Fibroblast of skin of abdomen (primary cell): ENCODE data around the gene TTYH1.
"Not testable (repeated sequence)": the region's sequence is repeated elsewhere in the genome, so short reads cannot be mapped to it uniquely, and the experiment has no call there.

Experiments
- DNase-seq: peaks from one replicate; pipeline ENCODE4 v3.0.0-alpha.2; 2013

TTYH1 gene

DNA sequence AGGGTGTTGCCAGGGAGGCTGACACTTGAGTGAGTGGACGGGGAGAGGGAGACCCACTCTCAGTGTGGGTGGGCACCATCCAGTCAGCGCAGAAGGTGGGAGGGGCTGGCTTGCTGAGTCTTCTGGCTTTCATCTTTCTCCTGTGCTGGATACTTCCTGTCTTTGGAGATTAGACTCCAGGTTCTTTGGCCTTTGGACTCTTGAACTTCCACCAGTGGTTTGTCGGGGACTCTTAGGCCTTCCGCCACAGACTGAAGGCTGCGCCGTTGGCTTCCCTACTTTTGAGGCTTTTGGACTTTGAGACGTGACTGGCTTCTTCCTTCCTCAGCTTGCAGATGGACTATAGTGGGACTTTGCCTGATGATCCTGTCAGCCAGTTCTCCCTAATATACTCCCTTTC is 29.5 kb downstream of the TTYH1 start:
- no peak for DNase-seq

DNA sequence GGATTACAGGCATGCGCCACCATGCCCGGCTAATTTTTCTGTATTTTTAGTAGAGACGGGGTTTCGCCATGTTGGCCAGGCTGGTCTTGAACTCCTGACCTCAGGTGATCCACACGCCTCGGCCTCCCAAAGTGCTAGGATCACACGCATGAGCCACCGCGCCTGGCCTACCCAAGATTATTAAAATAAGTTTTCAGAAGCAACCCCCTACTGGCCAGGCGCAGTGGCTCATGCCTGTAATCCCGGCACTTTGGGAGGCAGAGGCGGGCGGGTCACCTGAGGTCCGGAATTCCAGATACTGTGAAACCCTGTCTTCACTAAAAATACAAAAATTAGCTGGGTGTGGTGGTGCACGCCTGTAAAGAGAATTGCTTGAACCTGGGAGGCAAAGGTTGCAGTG is 31.1 kb downstream of the TTYH1 start:
- not testable (repeated sequence) for DNase-seq

DNA sequence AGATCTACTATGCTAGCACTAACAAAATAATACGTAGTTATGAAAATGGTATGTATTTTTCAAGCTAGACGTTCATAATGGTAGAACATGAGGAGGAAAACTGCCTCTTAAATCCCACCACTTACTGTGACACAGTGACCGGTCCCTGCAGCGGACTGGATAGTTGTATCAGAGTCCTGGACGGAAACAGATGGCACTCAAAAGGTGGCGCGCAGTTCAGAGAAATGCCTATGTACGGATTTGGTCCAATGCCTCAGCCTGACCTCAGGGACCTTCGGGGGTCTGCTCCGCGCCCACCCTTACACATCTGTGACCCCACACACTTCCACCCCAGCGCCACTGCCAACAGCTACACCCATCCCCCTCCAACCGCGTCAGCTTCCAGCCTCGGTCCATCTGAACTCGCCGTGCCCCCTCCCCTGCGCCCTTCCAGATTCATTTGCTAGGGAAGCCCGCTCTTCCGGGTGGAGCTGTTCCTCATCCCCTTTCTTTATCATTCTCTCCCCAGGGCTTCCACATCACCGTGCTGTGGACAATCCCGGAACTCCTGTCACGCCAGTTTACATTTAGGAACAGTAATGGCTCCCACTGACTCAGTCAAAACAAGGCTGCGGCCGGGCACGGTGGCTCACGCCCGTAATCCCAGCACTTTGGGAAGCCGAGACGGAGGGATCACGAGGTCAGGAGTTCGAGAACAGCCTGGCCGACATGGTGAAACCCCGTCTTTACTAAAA is 32.9 kb downstream of the TTYH1 start:
- peak; percentile 47 for DNase-seq

DNA sequence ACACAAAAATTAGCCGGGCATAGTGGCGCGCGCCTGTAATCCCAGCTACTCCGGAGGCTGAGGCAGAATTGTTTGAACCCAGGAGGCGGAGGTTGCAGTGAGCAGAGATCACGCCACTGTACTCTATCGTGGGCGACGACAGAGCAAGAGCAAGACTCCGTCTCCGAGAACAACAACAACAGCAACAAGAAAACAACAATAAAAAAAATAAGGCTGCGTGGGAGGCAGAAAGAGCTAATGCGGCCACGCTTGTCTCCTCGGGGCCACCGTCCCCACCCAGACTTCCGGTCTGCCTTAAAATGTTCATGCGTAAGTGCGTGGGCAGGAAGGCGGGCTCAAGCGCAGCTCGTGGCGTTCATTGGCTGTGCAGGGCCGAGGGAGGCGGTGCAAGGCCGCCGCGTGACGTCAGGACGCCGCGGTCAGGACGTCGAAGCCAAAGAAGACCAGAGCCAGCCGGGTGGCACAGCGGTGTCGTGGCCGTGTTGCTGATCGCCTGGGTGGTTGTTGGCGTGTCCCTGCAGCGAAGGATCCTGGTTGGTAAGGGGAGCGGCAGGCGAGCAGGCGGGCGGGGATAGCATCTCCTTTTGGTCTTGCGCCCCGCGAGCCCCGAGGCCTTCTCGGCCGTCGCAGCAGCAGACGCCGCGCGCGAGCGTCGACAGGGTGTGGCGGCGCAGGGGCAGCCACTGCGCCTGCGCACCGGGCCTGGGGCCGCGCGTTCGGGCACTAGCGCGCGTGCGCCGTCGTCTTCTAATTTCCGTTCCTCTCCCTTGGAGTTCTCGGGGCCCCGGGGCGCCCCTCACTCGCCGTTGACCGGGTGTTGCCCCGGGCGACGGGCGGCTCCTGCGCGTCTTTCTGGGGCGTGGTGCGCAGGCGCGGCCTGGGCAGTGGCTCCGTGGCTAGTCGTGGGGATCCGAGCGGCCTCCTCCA is 33.8 kb downstream of the TTYH1 start, which contains the start of gene LENG8:
Gene LENG8 (plus strand): TSS at position 426 of the 927 bp plus-strand sequence. CDS start 2,146 bp downstream, outside the sequence.
- peak; percentile 98 for DNase-seq

DNA sequence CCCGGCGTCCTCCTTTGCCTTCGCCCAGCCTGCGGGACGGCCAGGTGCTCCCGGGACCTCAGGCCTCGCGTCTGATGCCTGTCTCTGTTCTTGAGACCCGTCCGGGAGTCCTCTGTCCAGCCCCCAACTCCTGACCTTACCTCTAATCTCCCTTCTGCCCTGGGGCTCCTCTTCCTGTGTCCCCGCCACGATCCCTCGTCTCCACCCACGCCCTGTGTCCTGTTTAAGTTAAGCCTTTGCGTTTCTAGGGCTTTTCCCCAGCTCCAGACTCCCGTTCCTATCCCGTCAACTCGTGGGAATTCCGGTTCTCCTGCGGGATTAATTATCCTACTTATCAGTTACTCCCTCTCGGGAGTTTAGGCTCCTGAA is 34.4 kb downstream of the TTYH1 start:
- no peak for DNase-seq

DNA sequence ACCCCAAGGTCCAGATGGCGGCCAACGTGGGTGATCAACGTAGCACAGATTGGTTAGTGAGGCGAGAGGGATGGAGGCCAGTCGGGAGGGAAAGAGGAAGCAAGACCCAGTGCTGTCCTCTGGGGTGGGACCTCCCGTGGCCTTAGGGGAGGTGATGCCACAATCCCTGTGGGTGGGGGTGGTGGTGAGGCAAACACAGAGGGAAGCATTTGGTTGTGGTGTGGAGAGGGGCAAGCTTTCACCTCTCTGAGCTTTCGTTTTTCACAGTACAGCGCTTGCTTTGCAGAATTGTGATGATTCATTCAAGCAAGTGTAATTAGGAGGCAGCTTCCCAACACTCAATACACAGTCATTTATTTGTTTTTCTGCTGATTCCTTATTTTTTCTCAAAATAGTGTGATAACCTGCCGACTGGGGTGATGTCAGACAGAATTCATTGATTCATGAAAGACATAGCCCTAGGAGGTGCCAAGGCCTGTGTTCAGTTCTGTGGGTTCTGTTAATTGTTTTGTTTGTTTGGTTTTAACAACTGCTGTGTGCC is 36.1 kb downstream of the TTYH1 start:
- no peak for DNase-seq

DNA sequence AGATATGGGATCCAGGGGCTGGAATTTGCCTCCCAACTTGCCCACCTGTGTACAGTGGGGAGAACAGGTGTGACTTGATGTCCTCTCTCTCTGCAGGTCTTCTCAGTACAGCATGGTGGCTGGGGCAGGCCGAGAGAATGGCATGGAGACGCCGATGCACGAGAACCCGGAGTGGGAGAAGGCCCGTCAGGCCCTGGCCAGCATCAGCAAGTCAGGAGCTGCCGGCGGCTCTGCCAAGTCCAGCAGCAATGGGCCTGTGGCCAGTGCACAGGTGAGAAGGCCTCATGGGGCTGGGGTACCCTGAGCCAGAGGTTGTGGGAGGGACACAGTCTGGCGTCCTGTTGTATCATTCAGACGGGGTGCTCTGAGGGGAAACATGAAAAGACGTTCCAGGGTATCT is 36.7 kb downstream of the TTYH1 start:
- no peak for DNase-seq

DNA sequence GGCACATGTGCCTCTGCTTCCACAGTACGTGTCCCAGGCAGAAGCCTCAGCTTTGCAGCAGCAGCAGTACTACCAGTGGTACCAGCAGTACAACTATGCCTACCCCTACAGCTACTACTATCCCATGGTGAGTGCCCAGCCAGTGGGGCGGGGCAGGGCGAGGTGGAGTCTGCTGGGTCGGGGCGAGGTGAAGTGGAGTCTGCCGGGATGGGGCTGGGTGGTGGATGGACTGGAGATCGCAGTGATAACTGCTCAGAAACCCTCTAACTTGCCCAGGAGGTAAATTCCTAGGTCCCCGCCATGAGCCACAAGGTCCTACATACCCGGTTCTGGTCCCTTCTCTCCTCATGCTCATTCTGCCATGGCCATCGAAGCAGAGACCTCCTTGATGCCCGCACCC is 37.4 kb downstream of the TTYH1 start:
- no peak for DNase-seq

DNA sequence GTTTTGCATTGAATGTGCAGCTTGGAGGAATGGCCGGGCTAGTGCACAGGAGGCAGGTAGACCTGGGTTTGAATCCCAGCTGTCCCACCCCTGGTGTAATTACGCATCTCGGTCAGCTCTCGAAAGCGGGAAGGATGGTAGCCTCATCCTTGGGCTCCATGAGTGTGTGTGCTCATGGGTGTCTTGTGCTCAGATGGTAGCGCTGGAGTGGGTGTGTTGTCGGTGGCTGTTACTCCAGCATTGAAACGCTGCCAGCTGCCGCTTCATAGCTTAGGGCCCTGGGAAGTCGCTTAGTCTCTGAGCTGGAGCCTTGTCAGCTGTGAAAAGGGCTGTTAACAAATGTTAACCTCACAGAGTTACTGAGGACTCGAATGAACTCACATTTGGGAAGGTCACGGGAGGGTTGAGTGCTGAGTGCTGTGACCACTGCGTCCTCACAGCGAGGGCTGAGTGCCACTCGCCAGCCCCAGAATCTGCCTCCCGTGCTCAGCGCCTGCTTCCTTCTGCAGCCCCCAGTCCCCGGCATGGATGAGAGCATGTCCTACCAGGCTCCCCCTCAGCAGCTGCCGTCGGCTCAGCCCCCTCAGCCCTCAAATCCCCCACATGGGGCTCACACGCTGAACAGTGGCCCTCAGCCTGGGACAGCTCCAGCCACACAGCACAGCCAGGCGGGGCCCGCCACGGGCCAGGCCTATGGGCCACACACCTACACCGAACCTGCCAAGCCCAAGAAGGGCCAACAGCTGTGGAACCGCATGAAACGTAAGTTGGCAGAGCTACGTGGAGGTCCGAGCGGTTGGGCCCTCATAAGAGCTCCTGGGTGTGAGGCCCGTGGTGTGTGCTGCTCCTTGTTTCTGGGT is 38.9 kb downstream of the TTYH1 start:
- no peak for DNase-seq

DNA sequence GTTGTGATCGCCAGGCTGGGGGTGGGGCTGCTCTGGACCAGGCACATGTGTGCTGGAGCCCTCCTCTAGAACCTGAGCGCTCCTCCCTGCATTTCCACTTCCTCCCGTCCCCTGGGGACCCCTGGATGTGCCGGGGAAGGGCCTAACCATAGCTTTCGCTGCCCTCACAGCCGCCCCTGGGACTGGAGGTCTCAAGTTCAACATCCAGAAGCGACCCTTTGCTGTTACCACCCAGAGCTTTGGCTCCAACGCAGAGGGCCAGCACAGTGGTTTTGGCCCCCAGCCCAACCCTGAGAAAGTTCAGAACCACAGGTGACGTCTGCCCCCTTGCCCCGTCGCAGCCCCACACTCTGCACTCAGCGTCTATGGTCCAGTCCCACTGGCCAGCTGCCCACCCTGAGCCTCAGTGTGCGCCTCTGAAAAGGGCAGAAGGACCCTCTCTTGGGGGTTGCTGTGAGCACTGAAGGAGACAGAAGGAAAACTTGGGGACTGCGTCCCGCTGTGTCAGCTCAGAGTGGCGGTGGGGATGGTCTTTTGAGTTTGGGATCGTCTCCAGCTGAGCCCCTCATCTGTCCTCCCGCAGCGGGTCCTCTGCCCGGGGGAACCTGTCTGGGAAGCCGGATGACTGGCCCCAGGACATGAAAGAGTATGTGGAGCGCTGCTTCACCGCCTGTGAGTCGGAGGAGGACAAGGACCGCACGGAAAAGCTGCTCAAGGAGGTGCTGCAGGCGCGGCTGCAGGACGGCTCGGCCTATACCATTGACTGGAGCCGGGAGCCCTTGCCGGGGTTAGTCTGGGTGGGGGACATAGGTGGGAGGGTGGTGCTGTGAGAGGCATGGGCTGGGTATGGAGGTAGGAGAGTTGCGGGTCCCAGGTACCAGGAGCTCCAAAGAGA is 39.8 kb downstream of the TTYH1 start:
- DNase-seq = no peak

DNA sequence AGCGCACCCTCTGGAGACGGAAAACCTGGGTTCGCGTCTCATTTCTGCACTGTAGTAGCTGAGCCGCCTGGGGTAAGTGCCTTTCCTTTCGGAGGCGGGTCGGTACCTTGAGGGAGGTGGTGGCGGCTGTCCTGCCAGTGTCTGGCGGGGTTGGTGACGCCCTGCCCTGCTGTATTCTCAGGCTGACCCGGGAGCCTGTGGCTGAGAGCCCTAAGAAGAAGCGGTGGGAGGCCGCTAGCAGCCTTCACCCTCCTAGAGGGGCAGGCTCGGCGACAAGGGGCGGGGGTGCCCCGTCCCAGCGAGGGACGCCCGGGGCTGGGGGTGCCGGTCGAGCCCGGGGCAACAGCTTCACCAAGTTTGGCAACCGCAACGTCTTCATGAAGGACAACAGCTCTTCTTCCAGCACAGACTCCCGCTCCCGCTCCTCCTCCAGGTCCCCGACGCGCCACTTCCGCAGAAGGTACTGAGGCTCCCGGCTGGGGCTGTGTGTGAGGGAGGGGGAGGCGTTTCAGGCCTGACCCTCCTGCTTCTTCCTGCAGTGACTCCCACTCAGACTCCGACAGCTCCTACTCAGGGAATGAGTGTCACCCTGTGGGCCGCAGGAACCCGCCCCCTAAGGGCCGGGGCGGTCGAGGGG is 40.6 kb downstream of the TTYH1 start:
- DNase-seq = no peak

DNA sequence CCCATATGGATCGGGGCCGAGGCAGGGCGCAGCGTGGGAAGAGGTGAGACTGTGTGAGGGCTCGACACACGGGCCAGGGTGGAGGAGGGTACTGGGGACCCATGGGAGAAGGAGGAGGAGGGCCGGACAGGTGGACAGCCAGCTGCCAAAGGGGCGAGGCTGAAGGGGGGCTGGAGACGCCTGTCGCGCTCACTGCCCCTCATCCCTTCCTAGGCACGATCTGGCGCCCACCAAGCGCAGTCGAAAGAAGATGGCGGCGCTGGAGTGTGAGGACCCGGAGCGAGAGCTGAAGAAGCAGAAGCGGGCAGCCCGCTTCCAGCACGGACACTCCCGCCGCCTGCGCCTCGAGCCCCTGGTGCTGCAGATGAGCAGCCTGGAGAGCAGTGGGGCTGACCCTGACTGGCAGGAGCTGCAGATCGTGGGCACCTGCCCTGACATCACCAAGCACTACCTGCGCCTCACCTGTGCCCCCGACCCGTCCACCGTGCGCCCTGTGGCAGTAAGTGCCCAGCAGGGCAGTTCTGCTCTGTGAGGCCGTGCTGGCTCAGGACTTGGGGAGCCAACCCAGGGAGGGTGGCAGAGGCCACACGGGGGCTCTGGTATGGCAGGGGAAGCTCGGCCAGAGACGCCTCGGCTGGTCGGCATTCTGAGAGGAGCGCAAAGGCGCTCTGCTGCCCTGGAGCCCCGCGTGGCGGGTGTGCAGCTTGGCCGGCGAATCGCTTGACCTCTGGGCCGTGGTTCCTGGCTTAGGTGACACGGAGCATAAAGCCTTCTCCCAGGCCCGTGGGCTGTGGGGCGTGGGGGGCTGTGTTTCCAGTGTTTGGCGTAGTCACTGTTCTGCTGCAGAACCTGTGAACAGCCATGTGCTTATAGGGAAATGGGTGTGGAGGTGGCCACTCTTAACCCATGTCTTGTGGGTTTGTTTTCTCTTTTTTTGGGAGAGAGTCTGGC is 41.4 kb downstream of the TTYH1 start:
- no peak for DNase-seq

DNA sequence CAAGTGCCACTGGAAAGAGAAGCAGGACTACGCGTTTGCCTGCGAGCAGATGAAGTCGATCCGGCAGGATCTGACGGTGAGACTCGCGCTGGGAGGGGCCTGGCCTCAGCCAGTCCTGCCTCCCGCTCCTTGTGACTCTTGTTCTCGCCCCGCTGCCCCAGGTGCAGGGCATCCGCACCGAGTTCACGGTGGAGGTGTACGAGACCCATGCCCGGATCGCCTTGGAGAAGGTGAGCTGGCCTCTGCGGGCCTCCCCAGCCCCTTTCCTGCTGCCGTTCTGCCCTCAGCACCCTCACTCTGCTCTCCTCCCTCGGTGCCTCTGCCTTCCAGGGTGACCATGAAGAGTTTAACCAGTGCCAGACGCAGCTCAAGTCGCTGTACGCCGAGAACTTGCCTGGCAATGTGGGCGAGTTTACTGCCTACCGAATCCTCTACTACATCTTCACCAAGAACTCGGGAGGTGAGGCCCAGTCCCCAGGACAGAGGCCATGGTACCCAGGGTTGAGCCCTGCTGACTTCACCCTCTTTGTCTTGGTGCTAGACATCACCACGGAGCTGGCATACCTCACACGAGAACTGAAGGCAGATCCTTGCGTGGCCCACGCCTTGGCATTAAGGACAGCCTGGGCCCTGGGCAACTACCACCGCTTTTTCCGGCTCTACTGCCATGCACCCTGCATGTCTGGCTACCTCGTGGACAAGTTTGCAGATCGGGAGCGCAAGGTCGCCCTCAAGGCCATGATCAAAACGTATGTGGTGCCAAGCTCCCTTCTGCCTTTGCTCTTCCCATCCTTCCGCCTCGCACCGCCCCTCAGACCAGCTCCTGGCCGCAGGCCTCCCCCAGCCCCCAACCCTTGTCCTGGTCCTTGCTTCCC is 42.7 kb downstream of the TTYH1 start:
- no peak for DNase-seq

DNA sequence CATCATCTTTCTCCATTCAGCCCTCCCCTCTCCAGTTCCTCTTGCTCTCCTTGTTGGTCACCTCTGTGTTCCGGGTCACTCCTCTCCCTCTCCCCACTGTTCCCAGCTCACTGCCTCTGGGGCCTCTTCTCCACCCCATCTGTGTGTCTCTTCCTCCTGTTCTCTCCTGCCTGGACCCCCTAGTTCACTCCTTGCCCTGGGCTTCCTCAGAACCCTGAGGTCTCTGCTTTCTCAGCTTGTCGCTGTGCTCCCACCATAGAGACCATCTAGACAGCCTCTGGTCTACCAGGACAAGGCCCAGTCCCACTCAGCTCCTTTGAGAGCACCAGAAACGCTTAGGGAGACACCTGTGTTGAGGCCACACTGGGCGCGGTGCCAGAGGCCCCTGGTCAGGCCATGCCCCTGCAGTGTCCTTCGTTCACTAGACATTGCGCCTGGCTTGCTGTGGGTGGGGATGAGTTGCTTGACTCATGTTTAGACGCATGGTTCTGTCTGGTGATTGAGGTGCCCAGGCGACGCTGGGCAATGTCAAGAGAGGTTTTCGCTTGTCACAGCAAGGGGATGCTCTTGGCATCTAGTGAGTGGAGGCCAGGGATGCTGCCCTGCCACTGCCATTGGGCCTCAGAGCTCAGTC is 43.5 kb downstream of the TTYH1 start:
- no peak for DNase-seq

DNA sequence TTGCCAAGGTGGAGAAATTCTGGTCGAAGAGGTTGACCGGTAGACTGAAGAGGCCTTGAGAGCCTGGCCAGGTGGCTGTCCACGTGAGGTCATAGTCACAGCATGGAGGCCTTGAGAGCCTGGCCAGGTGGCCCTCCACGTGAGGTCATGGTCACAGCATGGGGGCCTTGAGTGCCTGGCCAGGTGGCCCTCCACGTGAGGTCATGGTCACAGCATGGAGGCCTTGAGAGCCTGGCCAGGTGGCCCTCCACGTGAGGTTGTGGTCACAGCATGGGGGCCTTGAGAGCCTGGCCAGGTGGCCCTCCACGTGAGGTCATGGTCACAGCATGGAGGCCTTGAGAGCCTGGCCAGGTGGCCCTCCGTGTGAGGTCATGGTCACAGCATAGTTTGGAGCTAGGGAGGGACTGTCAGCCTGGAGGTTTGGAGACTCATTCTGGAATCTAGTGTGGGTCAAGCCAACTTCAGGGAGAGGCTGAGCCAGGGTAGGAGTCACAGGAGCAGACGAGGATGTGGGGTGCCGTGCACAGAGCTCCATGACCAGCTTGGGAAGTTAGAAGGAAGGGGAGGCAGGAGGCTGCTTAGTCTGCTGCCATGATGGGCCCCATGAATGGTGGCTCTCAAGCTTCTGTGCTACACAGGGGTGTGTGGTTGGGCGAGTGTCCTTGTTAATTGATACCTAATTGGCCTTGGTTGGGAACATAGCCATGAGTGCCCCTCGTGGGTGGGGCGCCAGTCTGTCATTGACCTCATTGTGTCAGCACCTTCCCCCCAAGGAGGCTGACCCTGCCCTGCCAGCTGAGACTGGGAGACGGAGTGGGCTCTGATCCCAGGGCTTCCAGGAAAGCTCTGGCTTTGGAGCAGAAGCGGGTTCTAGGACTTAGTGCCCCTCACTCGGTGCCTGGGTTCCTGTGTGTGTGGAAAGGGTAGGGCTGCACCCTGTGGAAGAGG is 44.3 kb downstream of the TTYH1 start:
- DNase-seq = no peak

DNA sequence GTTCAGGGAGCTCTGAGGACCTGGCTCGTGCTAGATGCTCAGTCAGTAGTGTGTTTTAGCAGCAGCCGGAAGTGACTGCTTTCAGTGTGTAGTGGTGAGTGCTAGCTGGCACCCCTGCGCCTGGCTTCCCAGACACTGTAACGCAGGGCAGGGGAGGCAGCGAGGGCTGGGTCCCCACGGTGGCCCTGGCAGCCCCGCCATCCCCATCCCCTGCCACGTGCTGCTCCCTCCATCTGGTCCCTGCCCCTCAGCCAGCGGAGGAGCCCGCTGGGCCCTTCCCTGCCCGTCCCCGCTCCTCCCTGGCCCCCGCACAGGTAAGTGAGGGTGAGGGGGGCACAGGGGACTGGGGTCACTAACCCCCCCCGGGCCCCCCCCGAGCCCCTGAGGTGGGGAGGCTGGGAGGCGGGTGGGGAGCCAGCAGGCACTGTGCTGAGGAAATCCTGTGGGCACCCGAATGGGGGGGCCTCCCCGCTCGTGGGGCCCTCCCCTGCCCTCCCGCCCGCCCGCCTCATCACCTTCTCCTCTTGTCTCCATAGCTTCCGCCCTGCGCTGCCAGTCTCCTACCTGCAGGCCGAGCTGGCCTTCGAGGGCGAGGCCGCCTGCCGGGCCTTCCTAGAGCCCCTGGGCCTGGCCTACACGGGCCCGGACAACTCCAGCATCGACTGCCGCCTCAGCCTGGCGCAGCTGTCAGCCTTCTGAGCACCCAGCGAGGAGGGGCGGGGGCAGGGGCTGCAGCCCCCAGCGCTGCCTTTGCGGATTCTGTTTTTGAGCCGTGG is 45.2 kb downstream of the TTYH1 start:
- DNase-seq = no peak
